AG09319 (cell line): Measurements from ENCODE around the gene UNC5C.

ENCODE experiments used
- DNase-seq: peaks from one replicate; pipeline ENCODE4 v3.0.0-alpha.2; 2010; ENCODE audit warnings: low read depth; ENCODE audit errors: extremely low read depth
- CTCF ChIP-seq: IDR thresholded peaks from 2 replicates; pipeline ENCODE4 v1.5.1; 2011; ENCODE audit warnings: low read depth, mild to moderate bottlenecking, inconsistent platforms, low read length, moderate library complexity

The UNC5C gene

GRCh38 chr4:95409750-95410149 lies 139.0 kb downstream of the UNC5C start:
- TF ChIP-seq CTCF = no peak

DNA sequence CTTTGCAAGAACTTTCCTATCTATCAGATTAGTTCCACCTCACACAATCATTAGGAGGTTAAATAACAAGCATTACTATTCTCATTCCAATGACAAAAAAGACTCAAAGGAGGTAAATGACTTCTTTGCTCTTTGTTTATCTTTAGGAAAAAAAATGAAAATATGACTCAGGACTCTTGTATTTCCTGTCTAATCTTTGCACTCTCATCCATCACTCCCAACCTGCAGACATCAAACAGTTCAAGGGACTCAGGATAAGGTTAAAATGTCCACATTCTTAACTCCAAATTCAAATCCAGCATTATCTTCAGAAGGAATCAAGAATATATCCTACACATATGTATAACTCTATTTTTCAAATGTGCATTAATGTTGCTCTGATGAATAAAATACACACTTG lies 139.6 kb downstream of the UNC5C start:
- no peak for DNase-seq
- TF ChIP-seq CTCF = no peak

More at GRCh38 chr4:95409750-95410149, 139.0 kb downstream of the UNC5C start:
- no peak for DNase-seq

GRCh38 chr4:95402299-95402698 lies 146.5 kb downstream of the UNC5C start:
- no peak for DNase-seq
- no peak for TF ChIP-seq CTCF

DNA sequence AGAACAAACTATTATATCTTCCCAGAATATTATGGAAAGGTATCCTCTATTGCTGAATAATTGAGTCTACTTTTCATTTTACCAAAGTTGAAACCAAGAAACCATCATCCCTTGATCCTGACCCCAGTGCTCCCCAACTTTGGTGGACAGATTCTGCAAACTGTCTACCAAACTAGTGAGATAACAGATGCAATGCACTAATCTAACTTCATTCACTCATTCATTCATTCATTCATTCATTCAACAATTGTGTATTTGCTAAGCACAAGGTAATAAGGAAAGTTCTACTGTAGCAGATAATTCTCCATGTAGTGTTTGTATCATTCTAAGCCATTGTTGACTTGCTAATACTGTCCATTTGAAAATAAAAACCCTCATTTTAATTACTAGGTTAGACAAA lies 150.6 kb downstream of the UNC5C start:
- no peak for DNase-seq
- TF ChIP-seq CTCF = no peak

- TF ChIP-seq CTCF = no peak
- DNase-seq = no peak
Observed at GRCh38 chr4:95394752-95395306, 153.9 kb downstream of the UNC5C start.

DNA sequence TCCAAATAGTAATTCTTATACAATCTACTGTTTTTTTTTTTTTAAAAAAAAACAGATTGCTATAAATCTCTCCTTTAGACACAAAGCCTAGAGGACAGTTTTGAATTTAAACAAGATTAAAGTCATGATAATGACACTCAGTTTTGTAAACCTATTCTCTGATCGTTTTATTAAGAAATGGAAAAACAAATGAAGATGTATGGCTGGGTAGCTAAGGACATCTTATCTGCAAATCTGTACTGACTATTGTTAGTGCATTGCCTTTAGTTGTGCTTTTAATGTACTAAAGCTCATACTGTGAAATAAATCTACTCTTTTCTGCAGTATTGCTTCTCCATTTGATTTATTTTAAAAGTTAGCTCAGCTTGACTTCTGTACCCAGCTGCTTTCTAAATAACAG lies 155.0 kb downstream of the UNC5C start:
- DNase-seq = no peak
- TF ChIP-seq CTCF = no peak

- no peak for TF ChIP-seq CTCF
- DNase-seq = no peak
Observed at GRCh38 chr4:95388911-95389310, 159.9 kb downstream of the UNC5C start.
